ENCODE results near the gene EPHA8. TPM values are rescaled to one million over a fixed set of nuclear protein-coding genes. Genes with fewer than 3 reads are reported as not detected.

The EPHA8 gene
- total and polyA plus RNA-seq, 2 of the 4 experiments (the other 2 are of a cell fraction) = not detected

DNA sequence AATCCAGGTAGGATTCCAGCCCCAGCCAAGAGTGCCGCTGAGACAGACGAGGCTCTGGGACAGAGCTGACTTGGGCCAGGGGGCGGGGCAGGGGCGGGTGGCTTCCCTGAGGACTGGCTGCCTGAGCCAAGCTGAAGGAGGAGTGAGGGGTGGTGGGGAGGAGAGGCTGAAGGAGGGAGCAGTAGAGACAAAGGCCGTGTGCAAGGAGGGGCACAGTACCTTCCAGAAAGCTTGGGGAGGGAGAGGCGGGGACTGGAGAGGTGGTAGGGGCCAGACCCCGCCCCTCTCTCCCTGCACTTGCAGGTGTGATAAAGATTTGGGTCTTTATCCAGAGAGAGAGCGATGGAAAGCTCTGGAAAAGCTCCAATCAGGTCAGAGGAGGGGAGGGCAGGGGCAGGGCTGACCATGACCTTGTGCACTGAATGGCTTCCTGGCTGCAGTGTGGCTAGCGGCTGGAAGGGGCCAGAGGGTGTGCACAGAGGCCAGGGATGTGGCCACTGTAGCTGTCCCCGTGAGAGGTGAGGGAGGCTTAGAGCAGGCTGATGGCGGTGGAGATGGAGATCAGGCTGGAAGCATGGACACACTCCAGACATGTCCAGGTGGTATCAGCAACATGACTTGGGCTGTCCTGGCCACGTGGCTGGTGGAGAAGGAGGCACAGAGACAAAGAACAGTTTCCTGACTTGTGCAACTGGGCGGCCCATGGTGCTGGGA, 6.7 kb upstream of the EPHA8 start:
- Histone ChIP-seq H2BK15ac (ENCODE audit: low read depth, low read length) (no peak overlapping the region), H3K27me3 (ENCODE audit: control insufficient read depth, insufficient read depth, low read length) (peaks cover 91% of the 10 kb centered on the region), H3K4ac (ENCODE audit: low read depth, low read length) (no peak overlapping the region), H4K8ac (ENCODE audit: low read depth in 2 of 2, low read length in 2 of 2) (no peak overlapping the region), H2BK20ac (ENCODE audit: low read depth, low read length) (no peak overlapping the region), H2BK5ac (ENCODE audit: low read depth, low read length, poor library complexity, severe bottlenecking) (no peak overlapping the region), H3K9me1 (ENCODE audit: insufficient read depth, low read length) (no peaks in the 10 kb centered on the region), H3K9me3 (ENCODE audit: control insufficient read depth, insufficient read depth, low read length) (no peaks in the 10 kb centered on the region), H2AK9ac (replicated peaks; ENCODE audit: low read depth, low read length, poor library complexity) (no peak overlapping the region), H3K36me3 (ENCODE audit: control insufficient read depth, insufficient read depth, low read length) (no peaks in the 10 kb centered on the region), H4K91ac (ENCODE audit: insufficient read depth, low read depth, low read length) (no peak overlapping the region), H3K9ac (ENCODE audit: low read depth, low read length) (no peak overlapping the region), H2BK120ac (ENCODE audit: low read depth, low read length) (no peak overlapping the region), H3K14ac (replicated peaks; ENCODE audit: low read depth, low read length) (no peak overlapping the region), H3K4me3 (ENCODE audit: insufficient read depth, low read depth, low read length) (no peak overlapping the region), H3K18ac (ENCODE audit: low read depth, low read length) (no peak overlapping the region), H4K5ac (ENCODE audit: low read depth, low read length) (no peak overlapping the region), H3K27ac (ENCODE audit: insufficient read depth, low read length) (no peak overlapping the region), H3K4me1 (ENCODE audit: control insufficient read depth, insufficient read depth, low read length) (no peaks in the 10 kb centered on the region), H2AFZ (replicated peaks; ENCODE audit: low read length, poor library complexity) (no peak overlapping the region), H3K4me2 (ENCODE audit: low read depth, low read length) (no peak overlapping the region), H4K20me1 (ENCODE audit: insufficient read depth, low read length) (no peaks in the 10 kb centered on the region), H3K56ac (ENCODE audit: extremely low read depth, insufficient read depth, low read length) (no peak overlapping the region), H3K23ac (ENCODE audit: low read depth, low read length) (no peak overlapping the region), H3K79me1 (ENCODE audit: low read depth in 1 of 2, low read length in 2 of 2) (no peaks in the 10 kb centered on the region), H2AK5ac (ENCODE audit: low read depth, low read length) (no peak overlapping the region)
- no peak for ATAC-seq (ENCODE audit: low read depth)
- no peak for DNase-seq
- 18% methylated on average over 6 of the region's 13 CpGs; no CpG with 5 or more reads in 1 of the 2 experiments for WGBS, 2 experiments (ENCODE audit: extremely low coverage in 2 of 2, insufficient read length in 1 of 2)
- TF ChIP-seq CHD1 (IDR thresholded peaks at IDR 0.05; ENCODE audit: low read depth, low read length) (no peak), NFE2L2 (IDR thresholded peaks at IDR 0.05; ENCODE audit: low read depth, low read length) (no peak), RFX5 (IDR thresholded peaks at IDR 0.05; ENCODE audit: low read depth, low read length) (no peak), POLR2A (IDR thresholded peaks at IDR 0.05; ENCODE audit: low read depth, low read length) (no peak), FOS (IDR thresholded peaks at IDR 0.05; ENCODE audit: low read depth, low read length) (no peak), MXI1 (IDR thresholded peaks at IDR 0.05; ENCODE audit: borderline replicate concordance, low read depth, low read length) (no peak), RCOR1 (IDR thresholded peaks at IDR 0.05; ENCODE audit: insufficient replicate concordance, low read length) (no peak), SMC3 (IDR thresholded peaks at IDR 0.05; ENCODE audit: low read depth, low read length) (no peak), RAD21 (IDR thresholded peaks at IDR 0.05; ENCODE audit: low read length) (no peak), MAFK (IDR thresholded peaks at IDR 0.05; ENCODE audit: low read depth, low read length) (no peak), MAZ (IDR thresholded peaks at IDR 0.05; ENCODE audit: borderline replicate concordance, low read depth, low read length) (no peak), BHLHE40 (IDR thresholded peaks at IDR 0.05; ENCODE audit: low read depth, low read length) (no peak), CEBPB (IDR thresholded peaks at IDR 0.05; ENCODE audit: low read depth, low read length) (no peak), CTCF (conservative IDR thresholded peaks at IDR 0.05; ENCODE audit: low read depth, low read length) (no peak)
- TF ChIP-seq, protein P1, sequence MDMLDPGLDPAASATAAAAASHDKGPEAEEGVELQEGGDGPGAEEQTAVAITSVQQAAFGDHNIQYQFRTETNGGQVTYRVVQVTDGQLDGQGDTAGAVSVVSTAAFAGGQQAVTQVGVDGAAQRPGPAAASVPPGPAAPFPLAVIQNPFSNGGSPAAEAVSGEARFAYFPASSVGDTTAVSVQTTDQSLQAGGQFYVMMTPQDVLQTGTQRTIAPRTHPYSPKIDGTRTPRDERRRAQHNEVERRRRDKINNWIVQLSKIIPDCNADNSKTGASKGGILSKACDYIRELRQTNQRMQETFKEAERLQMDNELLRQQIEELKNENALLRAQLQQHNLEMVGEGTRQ (IDR thresholded peaks at IDR 0.05; ENCODE audit: low read depth, low read length) = no peak
- TF ChIP-seq, protein P2, sequence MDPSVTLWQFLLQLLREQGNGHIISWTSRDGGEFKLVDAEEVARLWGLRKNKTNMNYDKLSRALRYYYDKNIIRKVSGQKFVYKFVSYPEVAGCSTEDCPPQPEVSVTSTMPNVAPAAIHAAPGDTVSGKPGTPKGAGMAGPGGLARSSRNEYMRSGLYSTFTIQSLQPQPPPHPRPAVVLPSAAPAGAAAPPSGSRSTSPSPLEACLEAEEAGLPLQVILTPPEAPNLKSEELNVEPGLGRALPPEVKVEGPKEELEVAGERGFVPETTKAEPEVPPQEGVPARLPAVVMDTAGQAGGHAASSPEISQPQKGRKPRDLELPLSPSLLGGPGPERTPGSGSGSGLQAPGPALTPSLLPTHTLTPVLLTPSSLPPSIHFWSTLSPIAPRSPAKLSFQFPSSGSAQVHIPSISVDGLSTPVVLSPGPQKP (IDR thresholded peaks at IDR 0.05; ENCODE audit: borderline replicate concordance, low read depth, low read length) = no peak
- in situ Hi-C loops (cut with MboI; ENCODE audit: low sequenced_read_pairs) = no loop called here
- intact Hi-C loops (cut with micrococcal nuclease) = no loop called here
- no TSS peak for BruUV-seq (replicated peaks)
- dilution Hi-C loops (cut with HindIII; ENCODE audit: low sequenced_read_pairs, unreplicated experiment) = no loop called here
- ChIA-PET CTCF (no interaction called here), POLR2A (ENCODE audit: unreplicated experiment) (no interaction called here)
